C4-2B (cell line): ENCODE results near the gene STPG3.

Source experiments
- CTCF ChIP-seq: fragments of 450-650 bp; conservative IDR thresholded peaks from 2 replicates; pipeline ENCODE4 v1.5.1; 2017; ENCODE audit warnings: mild to moderate bottlenecking
- ZFX ChIP-seq: fragments of 450-650 bp; IDR thresholded peaks from 2 replicates; pipeline ENCODE4 v1.6.1; 2017

GRCh38 chr9:137240318-137240840 is 10.7 kb upstream of the STPG3 start:
- TF ChIP-seq CTCF (no peak), ZFX (peak; percentile 92; the same call in 1 of the 2 replicates)
